Gastroesophageal sphincter (tissue), 3 donors: ENCODE measurements around the gene RAB7A.

ENCODE experiments used
- CTCF ChIP-seq, 4 experiments: fragments of 200-600 bp in 2 of 4; fragments of 450-650 bp in 2 of 4; sonication (generic) in 1 of 4; IDR thresholded peaks; one replicate each; pipeline ENCODE4 v1.5.1; 2017 to 2019; ENCODE audit warnings: antibody characterized with exemption in 4 of 4, mild to moderate bottlenecking in 2 of 4, moderate library complexity in 2 of 4
- POLR2A ChIP-seq, 2 donors: fragments of 450-650 bp; IDR thresholded peaks; one replicate each; pipeline ENCODE4 v1.6.1; 2017; ENCODE audit warnings: antibody characterized with exemption in 2 of 2, mild to moderate bottlenecking in 2 of 2, moderate library complexity in 1 of 2

- TF ChIP-seq POLR2A (IDR thresholded peaks at IDR 0.05) (no peak), CTCF (IDR thresholded peaks at IDR 0.05) (no peak)
Observed at GRCh38 chr3:128703561-128703960, 22.4 kb upstream of the RAB7A start.
